K562 (cell line): ENCODE data around the gene HADHA. TPM values are rescaled to one million over a fixed set of nuclear protein-coding genes. Genes with fewer than 3 reads are reported as not detected.

Experiments
- CBFB ChIP-seq: sonication (generic); formaldehyde crosslinking; IDR thresholded peaks from 2 replicates; pipeline ENCODE4 v1.4.0; 2020; ENCODE audit warnings: mild to moderate bottlenecking, missing genetic modification reagents
- DMBX1 ChIP-seq: fragments of 250-450 bp; sonication (Bioruptor Pico); IDR thresholded peaks from 2 replicates; pipeline ENCODE4 v1.8.0; 2022; ENCODE audit warnings: inconsistent platforms, mild to moderate bottlenecking, moderate library complexity, borderline replicate concordance
- FIP1L1 ChIP-seq: fragments of 200-400 bp; formaldehyde crosslinking; IDR thresholded peaks from 2 replicates; pipeline ENCODE4 v1.6.1; 2018; ENCODE audit warnings: mild to moderate bottlenecking, low read depth, low read length; ENCODE audit not compliant: poor library complexity, severe bottlenecking
- HIVEP1 ChIP-seq: fragments of 250-450 bp; sonication (Bioruptor Pico); IDR thresholded peaks from 2 replicates; pipeline ENCODE4 v1.4.0; 2020; ENCODE audit warnings: mild to moderate bottlenecking
- MXI1 ChIP-seq: IDR thresholded peaks from 2 replicates; pipeline ENCODE4 v1.6.1; 2011; ENCODE audit warnings: low read depth, mild to moderate bottlenecking, improper control_type of control experiment, low read length
- RBM25 ChIP-seq: fragments of 200-400 bp; formaldehyde crosslinking; IDR thresholded peaks from 2 replicates; pipeline ENCODE4 v1.6.1; 2018; ENCODE audit warnings: low read length, low read depth, moderate library complexity; ENCODE audit not compliant: severe bottlenecking
- RFX7 ChIP-seq: fragments of 250-450 bp; sonication (Bioruptor Pico); IDR thresholded peaks from 2 replicates; pipeline ENCODE4 v1.5.1; 2021; ENCODE audit warnings: mild to moderate bottlenecking
- SMAD4 ChIP-seq: fragments of 250-450 bp; sonication (Bioruptor Pico); conservative IDR thresholded peaks from 2 replicates; pipeline ENCODE4 v1.8.0; 2021; ENCODE audit warnings: inconsistent platforms, mild to moderate bottlenecking, moderate library complexity
- TAF1 ChIP-seq: IDR thresholded peaks from 2 replicates; pipeline ENCODE4 v1.6.1; 2011; ENCODE audit warnings: mild to moderate bottlenecking, low read length, moderate library complexity; ENCODE audit not compliant: insufficient read depth, control insufficient read depth, severe bottlenecking; ENCODE audit errors: extremely low read depth
- TOE1 ChIP-seq, 2 experiments: fragments of 450-650 bp in 1 of 2; sonication (generic) in 1 of 2; formaldehyde crosslinking in 1 of 2; IDR thresholded peaks; 2 replicates each; pipeline versions ENCODE4 v1.7.1 to v1.8.0; 2016 to 2022; ENCODE audit warnings: borderline replicate concordance in 2 of 2, mild to moderate bottlenecking in 2 of 2, antibody characterized with exemption in 1 of 2, inconsistent platforms in 1 of 2, low read depth in 1 of 2, missing genetic modification reagents in 1 of 2, moderate library complexity in 1 of 2
- polyA plus RNA-seq, 8 experiments: library from polyadenylated mRNA; depleted of rRNA in 4 of 8; stranded (reverse) in 5 of 8; unstranded in 3 of 8; fragments of >200 nt; fragmentation: Nextera tagmentation in 2 of 8; fragmentation: Illumina TruSeq in 1 of 8; extraction: Ambion mirVana in 2 of 8; extraction: Trizol in 1 of 8; gene quantifications; 2 replicates each; pipeline versions ENCODE4 v1.2.1 to v1.2.3, GENCODE V29; 2011 to 2014; ENCODE audit warnings: inconsistent platforms in 1 of 8, missing spikeins in 1 of 8
- total RNA-seq, 7 experiments: library from RNA; depleted of rRNA in 6 of 7; stranded (reverse); fragments of >200 nt in 6 of 7; fragmentation: Illumina TruSeq in 2 of 7; extraction: Trizol in 2 of 7; gene quantifications; 2 replicates each; pipeline versions ENCODE4 v1.2.1 to v1.2.3, GENCODE V29; 2011 to 2021; ENCODE audit warnings: low replicate concordance in 1 of 7
- TF ChIP-seq, protein P1 (sequence below): sonication (generic); formaldehyde crosslinking; IDR thresholded peaks from 2 replicates; pipeline ENCODE4 v1.8.1; 2023; ENCODE audit warnings: mild to moderate bottlenecking, missing genetic modification reagents
- TF ChIP-seq, protein P2 (sequence below), 2 experiments: fragments of 450-650 bp; conservative IDR thresholded peaks; 2 replicates each; pipeline ENCODE4 v1.6.1; 2017; ENCODE audit warnings: mild to moderate bottlenecking in 2 of 2, moderate library complexity in 2 of 2
- TF ChIP-seq, protein P3 (sequence below): sonication (generic); formaldehyde crosslinking; IDR thresholded peaks from 2 replicates; pipeline ENCODE4 v1.4.0; 2020; ENCODE audit warnings: mild to moderate bottlenecking, missing genetic modification reagents
- TF ChIP-seq, protein P4 (sequence below): sonication (generic); formaldehyde crosslinking; IDR thresholded peaks from 2 replicates; pipeline ENCODE4 v1.8.0; 2022; ENCODE audit warnings: missing genetic modification reagents, mild to moderate bottlenecking, borderline replicate concordance
- TF ChIP-seq, protein P5 (sequence below): IDR thresholded peaks from 2 replicates; pipeline ENCODE4 v1.6.1; 2011; ENCODE audit warnings: borderline replicate concordance, low read depth, mild to moderate bottlenecking, moderate library complexity, low read length; ENCODE audit not compliant: insufficient read depth, poor library complexity, severe bottlenecking

HADHA gene
- total and polyA plus RNA-seq, 9 of the 15 experiments (the other 6 are each of a cell fraction or from before 2014, with no cell fraction given): 145 to 326 (median 202) TPM

DNA sequence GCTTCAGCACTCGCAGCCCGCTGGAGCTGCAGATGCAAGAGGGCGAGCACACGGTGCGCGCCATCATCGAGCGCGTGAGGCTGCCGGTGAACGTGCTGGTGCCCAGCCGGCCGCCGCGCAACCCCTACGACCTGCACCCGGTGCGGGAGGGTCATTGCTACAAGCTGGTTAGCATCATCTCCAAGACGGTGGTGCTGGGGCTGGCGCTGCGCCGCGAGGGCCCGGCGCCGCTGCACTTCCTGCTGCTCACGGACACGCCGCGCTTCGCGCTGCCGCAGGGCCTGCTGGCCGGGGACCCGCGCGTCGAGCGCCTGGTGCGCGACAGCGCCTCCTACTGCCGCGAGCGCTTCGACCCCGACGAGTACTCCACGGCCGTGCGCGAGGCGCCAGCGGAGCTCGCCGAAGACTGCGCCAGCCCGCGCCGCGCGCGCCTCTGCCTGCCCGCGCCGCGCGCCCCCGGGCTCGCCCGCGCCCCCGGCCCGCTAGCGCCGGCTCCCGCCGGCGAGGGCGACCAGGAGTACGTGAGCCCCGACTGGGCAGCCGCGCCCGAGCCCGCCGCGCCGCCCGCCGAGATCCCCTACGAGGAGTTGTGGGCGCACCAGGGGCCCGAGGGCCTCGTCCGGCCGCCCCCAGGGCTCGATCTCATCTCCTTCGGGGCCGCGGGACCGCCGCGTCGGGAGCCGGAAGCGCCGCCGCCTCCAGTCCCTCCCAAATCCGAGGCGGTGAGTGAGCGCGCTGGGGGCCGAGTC, 59.7 kb downstream of the HADHA start (continued):
- TF ChIP-seq, protein P1, sequence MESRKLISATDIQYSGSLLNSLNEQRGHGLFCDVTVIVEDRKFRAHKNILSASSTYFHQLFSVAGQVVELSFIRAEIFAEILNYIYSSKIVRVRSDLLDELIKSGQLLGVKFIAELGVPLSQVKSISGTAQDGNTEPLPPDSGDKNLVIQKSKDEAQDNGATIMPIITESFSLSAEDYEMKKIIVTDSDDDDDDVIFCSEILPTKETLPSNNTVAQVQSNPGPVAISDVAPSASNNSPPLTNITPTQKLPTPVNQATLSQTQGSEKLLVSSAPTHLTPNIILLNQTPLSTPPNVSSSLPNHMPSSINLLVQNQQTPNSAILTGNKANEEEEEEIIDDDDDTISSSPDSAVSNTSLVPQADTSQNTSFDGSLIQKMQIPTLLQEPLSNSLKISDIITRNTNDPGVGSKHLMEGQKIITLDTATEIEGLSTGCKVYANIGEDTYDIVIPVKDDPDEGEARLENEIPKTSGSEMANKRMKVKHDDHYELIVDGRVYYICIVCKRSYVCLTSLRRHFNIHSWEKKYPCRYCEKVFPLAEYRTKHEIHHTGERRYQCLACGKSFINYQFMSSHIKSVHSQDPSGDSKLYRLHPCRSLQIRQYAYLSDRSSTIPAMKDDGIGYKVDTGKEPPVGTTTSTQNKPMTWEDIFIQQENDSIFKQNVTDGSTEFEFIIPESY (CRISPR knock-in tag): peak; percentile 97
- peak; percentile 51; the same call in 1 of the 2 replicates for TF ChIP-seq CBFB (CRISPR knock-in tag)
- TF ChIP-seq RFX7 (CRISPR knock-in tag): no peak
- TF ChIP-seq, protein P2, sequence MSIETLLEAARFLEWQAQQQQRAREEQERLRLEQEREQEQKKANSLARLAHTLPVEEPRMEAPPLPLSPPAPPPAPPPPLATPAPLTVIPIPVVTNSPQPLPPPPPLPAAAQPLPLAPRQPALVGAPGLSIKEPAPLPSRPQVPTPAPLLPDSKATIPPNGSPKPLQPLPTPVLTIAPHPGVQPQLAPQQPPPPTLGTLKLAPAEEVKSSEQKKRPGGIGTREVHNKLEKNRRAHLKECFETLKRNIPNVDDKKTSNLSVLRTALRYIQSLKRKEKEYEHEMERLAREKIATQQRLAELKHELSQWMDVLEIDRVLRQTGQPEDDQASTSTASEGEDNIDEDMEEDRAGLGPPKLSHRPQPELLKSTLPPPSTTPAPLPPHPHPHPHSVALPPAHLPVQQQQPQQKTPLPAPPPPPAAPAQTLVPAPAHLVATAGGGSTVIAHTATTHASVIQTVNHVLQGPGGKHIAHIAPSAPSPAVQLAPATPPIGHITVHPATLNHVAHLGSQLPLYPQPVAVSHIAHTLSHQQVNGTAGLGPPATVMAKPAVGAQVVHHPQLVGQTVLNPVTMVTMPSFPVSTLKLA (conservative IDR thresholded peaks at IDR 0.05): 0 out of 4 replicates have a peak, but pooled peaks of 1 of the 2 experiments have one; percentile 33
- TF ChIP-seq, protein P3, sequence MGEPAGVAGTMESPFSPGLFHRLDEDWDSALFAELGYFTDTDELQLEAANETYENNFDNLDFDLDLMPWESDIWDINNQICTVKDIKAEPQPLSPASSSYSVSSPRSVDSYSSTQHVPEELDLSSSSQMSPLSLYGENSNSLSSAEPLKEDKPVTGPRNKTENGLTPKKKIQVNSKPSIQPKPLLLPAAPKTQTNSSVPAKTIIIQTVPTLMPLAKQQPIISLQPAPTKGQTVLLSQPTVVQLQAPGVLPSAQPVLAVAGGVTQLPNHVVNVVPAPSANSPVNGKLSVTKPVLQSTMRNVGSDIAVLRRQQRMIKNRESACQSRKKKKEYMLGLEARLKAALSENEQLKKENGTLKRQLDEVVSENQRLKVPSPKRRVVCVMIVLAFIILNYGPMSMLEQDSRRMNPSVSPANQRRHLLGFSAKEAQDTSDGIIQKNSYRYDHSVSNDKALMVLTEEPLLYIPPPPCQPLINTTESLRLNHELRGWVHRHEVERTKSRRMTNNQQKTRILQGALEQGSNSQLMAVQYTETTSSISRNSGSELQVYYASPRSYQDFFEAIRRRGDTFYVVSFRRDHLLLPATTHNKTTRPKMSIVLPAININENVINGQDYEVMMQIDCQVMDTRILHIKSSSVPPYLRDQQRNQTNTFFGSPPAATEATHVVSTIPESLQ: peak; percentile 85; the same call in 1 of the 2 replicates
- TF ChIP-seq FIP1L1: peak; percentile 84
- TF ChIP-seq SMAD4 (CRISPR knock-in tag): peak; percentile 91
- TF ChIP-seq MXI1: no peak
- TF ChIP-seq HIVEP1: 0 out of 2 replicates have a peak, but pooled peaks have one; percentile 46
- peak; percentile 81; the same call in 1 of the 2 replicates for TF ChIP-seq DMBX1 (CRISPR knock-in tag)
- TF ChIP-seq, protein P4, sequence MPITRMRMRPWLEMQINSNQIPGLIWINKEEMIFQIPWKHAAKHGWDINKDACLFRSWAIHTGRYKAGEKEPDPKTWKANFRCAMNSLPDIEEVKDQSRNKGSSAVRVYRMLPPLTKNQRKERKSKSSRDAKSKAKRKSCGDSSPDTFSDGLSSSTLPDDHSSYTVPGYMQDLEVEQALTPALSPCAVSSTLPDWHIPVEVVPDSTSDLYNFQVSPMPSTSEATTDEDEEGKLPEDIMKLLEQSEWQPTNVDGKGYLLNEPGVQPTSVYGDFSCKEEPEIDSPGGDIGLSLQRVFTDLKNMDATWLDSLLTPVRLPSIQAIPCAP (CRISPR knock-in tag): no peak
- TF ChIP-seq TAF1: peak; percentile 34
- TF ChIP-seq, protein P5, sequence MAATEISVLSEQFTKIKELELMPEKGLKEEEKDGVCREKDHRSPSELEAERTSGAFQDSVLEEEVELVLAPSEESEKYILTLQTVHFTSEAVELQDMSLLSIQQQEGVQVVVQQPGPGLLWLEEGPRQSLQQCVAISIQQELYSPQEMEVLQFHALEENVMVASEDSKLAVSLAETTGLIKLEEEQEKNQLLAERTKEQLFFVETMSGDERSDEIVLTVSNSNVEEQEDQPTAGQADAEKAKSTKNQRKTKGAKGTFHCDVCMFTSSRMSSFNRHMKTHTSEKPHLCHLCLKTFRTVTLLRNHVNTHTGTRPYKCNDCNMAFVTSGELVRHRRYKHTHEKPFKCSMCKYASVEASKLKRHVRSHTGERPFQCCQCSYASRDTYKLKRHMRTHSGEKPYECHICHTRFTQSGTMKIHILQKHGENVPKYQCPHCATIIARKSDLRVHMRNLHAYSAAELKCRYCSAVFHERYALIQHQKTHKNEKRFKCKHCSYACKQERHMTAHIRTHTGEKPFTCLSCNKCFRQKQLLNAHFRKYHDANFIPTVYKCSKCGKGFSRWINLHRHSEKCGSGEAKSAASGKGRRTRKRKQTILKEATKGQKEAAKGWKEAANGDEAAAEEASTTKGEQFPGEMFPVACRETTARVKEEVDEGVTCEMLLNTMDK: peak; percentile 87
- TF ChIP-seq TOE1 (IDR thresholded peaks at IDR 0.05; ENCODE audit: borderline replicate concordance): no peak
- TF ChIP-seq TOE1 (CRISPR knock-in tag; IDR thresholded peaks at IDR 0.05; ENCODE audit: borderline replicate concordance, low read depth): 0 out of 2 replicates have a peak, but pooled peaks have one; percentile 77
- TF ChIP-seq RBM25: peak; percentile 45
